ENCODE data around the gene PATE4.
A peak's percentile ranks its signal among the peaks of the same experiment; 100 is the strongest.
"Not testable (repeated sequence)": the region's sequence is repeated elsewhere in the genome, so short reads cannot be mapped to it uniquely, and the experiment has no call there.

PATE4 gene

GRCh38 chr11:125833016-125833415 lies at the start of gene PATE4:
Gene PATE4 (plus strand): TSS chr11:125833316. CDS start chr11:125833360, 44 bp downstream.
- DNase-seq (ENCODE audit: low spot score): no peak

- no peak for DNase-seq (ENCODE audit: low spot score)
Measured at GRCh38 chr11:125784678-125785077, 48.4 kb upstream of the PATE4 start.

GRCh38 chr11:125787827-125788226 lies 45.3 kb upstream of the PATE4 start, which contains the start of gene PATE3:
Gene PATE3 (plus strand): TSS chr11:125788127. CDS start chr11:125788152, 25 bp downstream.
- DNase-seq (ENCODE audit: low spot score): no peak

GRCh38 chr11:125790825-125791224 lies 42.3 kb upstream of the PATE4 start:
- DNase-seq (ENCODE audit: low spot score): no peak

- no peak for DNase-seq (ENCODE audit: low spot score)
Measured at GRCh38 chr11:125797641-125798040, 35.5 kb upstream of the PATE4 start.

- no peak for DNase-seq (ENCODE audit: low spot score)
Measured at GRCh38 chr11:125799808-125800207, 33.3 kb upstream of the PATE4 start.

- no peak for DNase-seq (ENCODE audit: low spot score)
Measured at GRCh38 chr11:125802387-125802786, 30.7 kb upstream of the PATE4 start.

- DNase-seq (ENCODE audit: low spot score): no peak
Measured at GRCh38 chr11:125807909-125808308, 25.2 kb upstream of the PATE4 start.

- DNase-seq (ENCODE audit: low spot score): no peak
Measured at GRCh38 chr11:125835748-125836147, 2.6 kb downstream of the PATE4 start.

GRCh38 chr11:125842321-125842948 lies 9.3 kb downstream of the PATE4 start:
- DNase-seq (ENCODE audit: low spot score): no peak

GRCh38 chr11:125846188-125846587 lies 13.1 kb downstream of the PATE4 start:
- DNase-seq (ENCODE audit: low spot score): no peak

GRCh38 chr11:125857670-125858069 lies 24.6 kb downstream of the PATE4 start:
- DNase-seq (ENCODE audit: low spot score): not testable (repeated sequence)

GRCh38 chr11:125862786-125863185 lies 29.7 kb downstream of the PATE4 start:
- DNase-seq (ENCODE audit: low spot score): not testable (repeated sequence)

- DNase-seq (ENCODE audit: low spot score): not testable (repeated sequence)
Measured at GRCh38 chr11:125865354-125865753, 32.2 kb downstream of the PATE4 start.

- no peak for DNase-seq (ENCODE audit: low spot score)
Measured at GRCh38 chr11:125869521-125869920, 36.4 kb downstream of the PATE4 start.

- DNase-seq (ENCODE audit: low spot score): peak; percentile 33
Measured at GRCh38 chr11:125871391-125872137, 38.4 kb downstream of the PATE4 start.

GRCh38 chr11:125872138-125872491 lies 39.0 kb downstream of the PATE4 start:
- no peak for DNase-seq (ENCODE audit: low spot score)

GRCh38 chr11:125873881-125874555 lies 40.9 kb downstream of the PATE4 start:
- DNase-seq (ENCODE audit: low spot score): no peak

- DNase-seq (ENCODE audit: low spot score): peak; percentile 59
Measured at GRCh38 chr11:125874556-125875124, 41.5 kb downstream of the PATE4 start.

- no peak for DNase-seq (ENCODE audit: low spot score)
Measured at GRCh38 chr11:125881291-125881690, 48.2 kb downstream of the PATE4 start.

- no peak for DNase-seq (ENCODE audit: low spot score)
Measured at GRCh38 chr11:125883375-125883774, 50.3 kb downstream of the PATE4 start.

- peak; percentile 43 for DNase-seq (ENCODE audit: low spot score)
Measured at GRCh38 chr11:125886997-125887372, 53.9 kb downstream of the PATE4 start.
